ENCODE measurements around the gene GUCY2F.

GUCY2F gene

GRCh38 chrX:109327251-109327650 lies 154.6 kb downstream of the GUCY2F start:
- no peak for DNase-seq

Data from NCI-H2029 treated with DMSO at 0.1 percent for 48 hours (cell line).